Type B pancreatic cell (in vitro differentiated cells): ENCODE results near the gene C5orf58. TPM values are rescaled to one million over a fixed set of nuclear protein-coding genes. Genes with fewer than 3 reads are reported as not detected.
A peak's percentile ranks its signal among the peaks of the same experiment; 100 is the strongest.

Experiments used
- DNase-seq: peaks from one replicate; pipeline ENCODE4 v3.0.0; 2021; ENCODE audit warnings: mixed read lengths; ENCODE audit not compliant: unreplicated experiment; ENCODE audit errors: extremely low spot score
- H3K27ac Mint-ChIP-seq: 2 replicates; pipeline ENCODE4 v1.8.0; 2021; ENCODE audit warnings: mild to moderate bottlenecking, mixed read lengths
- H3K27me3 Mint-ChIP-seq: 2 replicates; pipeline ENCODE4 v1.8.0; 2021; ENCODE audit warnings: mixed read lengths
- H3K36me3 Mint-ChIP-seq: 2 replicates; pipeline ENCODE4 v1.8.0; 2021; ENCODE audit warnings: mixed read lengths
- H3K4me1 Mint-ChIP-seq: one replicate; pipeline ENCODE4 v1.8.0; 2021; ENCODE audit warnings: mixed read lengths; ENCODE audit not compliant: unreplicated experiment
- H3K4me3 Mint-ChIP-seq: 2 replicates; pipeline ENCODE4 v1.8.0; 2021; ENCODE audit warnings: mild to moderate bottlenecking, mixed read lengths
- H3K9me3 Mint-ChIP-seq: 2 replicates; pipeline ENCODE4 v1.8.0; 2021; ENCODE audit warnings: mixed read lengths
- total RNA-seq: library from RNA; stranded (reverse); gene quantifications from 2 replicates; pipeline ENCODE4 v1.2.1, GENCODE V29; 2021; ENCODE audit warnings: low replicate concordance
- TF ChIP-seq, protein P1 (sequence below): fragments of 200-600 bp; sonication (generic); conservative IDR thresholded peaks from 2 replicates; pipeline ENCODE4 v1.5.0; 2021; ENCODE audit warnings: antibody characterized with exemption, mild to moderate bottlenecking

C5orf58 gene
- total RNA-seq, 1 donor from 2014 or later = not detected

DNA sequence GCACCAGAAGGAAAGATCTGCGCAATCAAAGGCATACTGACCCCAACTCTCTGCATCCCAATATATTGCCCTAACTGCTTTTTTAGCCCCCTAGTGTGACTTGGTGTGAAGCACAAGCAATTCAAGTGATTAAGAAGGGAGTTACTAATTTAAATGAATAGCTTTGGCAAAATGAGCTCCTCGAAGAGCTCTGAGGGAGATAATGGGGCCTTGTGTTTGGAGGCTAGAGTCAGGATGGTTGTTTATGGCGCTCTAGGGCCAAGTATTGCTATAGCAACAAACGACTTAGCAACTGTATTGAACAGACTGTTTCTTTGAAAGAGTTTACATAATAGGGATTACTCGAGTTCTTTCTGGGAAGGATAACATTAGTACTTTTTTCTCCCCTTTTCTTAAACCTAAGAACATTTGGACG lies 11.5 kb upstream of the C5orf58 start:
- Mint-ChIP-seq H3K4me1 (peaks cover 25% of the 10 kb centered on the region), H3K9me3 (no peaks in the 10 kb centered on the region), H3K27me3 (peaks cover 6% of the 10 kb centered on the region), H3K4me3 (no peak overlapping the region), H3K27ac (peak overlapping the region; percentile 5), H3K36me3 (no peaks in the 10 kb centered on the region)
- TF ChIP-seq, protein P1, sequence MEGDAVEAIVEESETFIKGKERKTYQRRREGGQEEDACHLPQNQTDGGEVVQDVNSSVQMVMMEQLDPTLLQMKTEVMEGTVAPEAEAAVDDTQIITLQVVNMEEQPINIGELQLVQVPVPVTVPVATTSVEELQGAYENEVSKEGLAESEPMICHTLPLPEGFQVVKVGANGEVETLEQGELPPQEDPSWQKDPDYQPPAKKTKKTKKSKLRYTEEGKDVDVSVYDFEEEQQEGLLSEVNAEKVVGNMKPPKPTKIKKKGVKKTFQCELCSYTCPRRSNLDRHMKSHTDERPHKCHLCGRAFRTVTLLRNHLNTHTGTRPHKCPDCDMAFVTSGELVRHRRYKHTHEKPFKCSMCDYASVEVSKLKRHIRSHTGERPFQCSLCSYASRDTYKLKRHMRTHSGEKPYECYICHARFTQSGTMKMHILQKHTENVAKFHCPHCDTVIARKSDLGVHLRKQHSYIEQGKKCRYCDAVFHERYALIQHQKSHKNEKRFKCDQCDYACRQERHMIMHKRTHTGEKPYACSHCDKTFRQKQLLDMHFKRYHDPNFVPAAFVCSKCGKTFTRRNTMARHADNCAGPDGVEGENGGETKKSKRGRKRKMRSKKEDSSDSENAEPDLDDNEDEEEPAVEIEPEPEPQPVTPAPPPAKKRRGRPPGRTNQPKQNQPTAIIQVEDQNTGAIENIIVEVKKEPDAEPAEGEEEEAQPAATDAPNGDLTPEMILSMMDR = peak; percentile 70
- no peak for DNase-seq

DNA sequence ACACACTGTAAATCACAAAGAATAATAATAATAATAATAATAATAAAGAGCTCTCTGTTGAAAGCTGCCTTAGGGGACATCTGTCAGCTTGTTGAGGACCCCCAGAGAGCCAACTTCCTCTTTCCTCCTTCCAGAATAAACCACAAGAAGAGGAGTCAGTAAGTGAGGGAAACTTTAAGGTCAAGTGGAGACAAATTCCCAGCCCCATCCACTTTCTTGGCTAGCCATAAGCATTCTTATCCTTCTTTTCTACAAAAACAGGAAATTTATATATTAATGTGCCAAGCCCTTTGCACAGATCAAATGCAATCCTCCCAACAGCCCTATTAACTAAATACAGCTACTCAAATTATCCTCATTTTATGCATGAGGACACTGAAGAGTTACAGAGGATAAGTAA lies 9.4 kb upstream of the C5orf58 start:
- Mint-ChIP-seq H3K4me1 (peaks cover 25% of the 10 kb centered on the region), H3K27me3 (peaks cover 9% of the 10 kb centered on the region)

DNA sequence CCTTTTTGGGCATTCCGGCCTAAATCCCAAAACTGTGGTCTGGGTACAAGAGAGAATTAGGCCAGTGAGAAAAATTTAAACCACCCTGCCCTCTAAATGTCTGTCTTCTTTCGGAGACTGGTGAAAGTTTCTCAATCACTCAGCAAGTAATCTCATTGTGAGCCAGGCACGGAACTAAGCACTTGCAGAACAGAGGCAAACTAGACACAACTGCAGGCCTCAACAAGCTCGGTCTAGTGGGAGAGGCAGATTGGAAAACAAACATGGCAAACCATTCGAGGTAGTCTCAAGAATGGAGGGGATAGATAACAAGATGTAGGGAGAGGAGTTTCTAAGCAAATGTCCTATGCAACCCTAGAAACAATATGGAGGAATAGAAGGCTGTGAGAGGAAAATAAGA lies 8.9 kb upstream of the C5orf58 start:
- H3K36me3 Mint-ChIP-seq = no peaks in the 10 kb centered on the region
- TF ChIP-seq, protein P1 = no peak
- peaks cover 9% of the 10 kb centered on the region for H3K27me3 Mint-ChIP-seq
- no peak overlapping the region for H3K27ac Mint-ChIP-seq
- no peak overlapping the region for H3K4me3 Mint-ChIP-seq
- H3K4me1 Mint-ChIP-seq = peaks cover 30% of the 10 kb centered on the region
- no peaks in the 10 kb centered on the region for H3K9me3 Mint-ChIP-seq
- no peak for DNase-seq

More for the DNA sequence above, 9.4 kb upstream of the C5orf58 start:
- TF ChIP-seq, protein P1 = no peak
- H3K36me3 Mint-ChIP-seq = no peaks in the 10 kb centered on the region
- H3K27ac Mint-ChIP-seq = no peak overlapping the region
- H3K4me3 Mint-ChIP-seq = no peak overlapping the region
- no peak for DNase-seq
- H3K9me3 Mint-ChIP-seq = no peaks in the 10 kb centered on the region

DNA sequence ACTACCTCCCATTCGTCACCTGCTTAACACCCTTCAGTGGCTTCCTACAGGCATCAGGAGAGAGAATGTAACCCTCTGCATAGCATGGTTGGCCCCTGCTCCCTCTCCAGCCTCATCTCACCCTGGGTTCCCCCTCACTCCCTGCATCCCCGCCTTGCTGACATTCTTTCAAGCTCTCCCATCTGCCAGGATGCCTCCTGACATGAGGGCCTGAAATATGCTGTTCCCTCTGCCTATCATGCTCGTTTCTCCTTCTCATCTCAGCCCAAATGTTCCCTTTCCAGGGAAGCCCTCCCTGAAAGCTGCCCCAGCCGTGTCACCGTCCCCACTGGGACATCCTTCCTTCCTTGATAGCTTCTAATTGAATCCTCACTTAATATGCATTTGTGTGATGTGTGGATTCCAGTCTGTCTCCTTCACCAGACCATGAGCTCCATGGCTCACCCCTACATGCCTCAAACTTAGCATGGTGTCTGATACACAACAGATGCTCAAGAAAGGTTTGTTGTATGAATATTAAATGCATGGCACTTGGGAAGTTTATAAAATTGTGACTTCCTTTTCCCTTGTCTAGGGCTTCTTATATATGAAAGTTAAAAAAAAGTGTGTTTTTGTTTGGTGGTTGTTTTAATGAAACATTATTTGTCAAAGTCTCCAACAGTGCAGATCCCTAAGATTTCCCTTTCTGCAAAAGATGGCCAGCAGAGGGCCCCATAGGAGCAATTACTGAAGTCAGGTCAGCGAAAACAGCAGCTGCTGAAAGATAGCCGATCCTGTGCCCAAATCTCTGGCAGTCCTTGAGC lies 7.3 kb upstream of the C5orf58 start:
- Mint-ChIP-seq H3K4me3 (no peak overlapping the region), H3K27me3 (peaks cover 9% of the 10 kb centered on the region), H3K9me3 (no peaks in the 10 kb centered on the region), H3K4me1 (peaks cover 36% of the 10 kb centered on the region), H3K36me3 (no peaks in the 10 kb centered on the region), H3K27ac (no peak overlapping the region)
- DNase-seq = no peak
- TF ChIP-seq, protein P1 = peak; percentile 90

DNA sequence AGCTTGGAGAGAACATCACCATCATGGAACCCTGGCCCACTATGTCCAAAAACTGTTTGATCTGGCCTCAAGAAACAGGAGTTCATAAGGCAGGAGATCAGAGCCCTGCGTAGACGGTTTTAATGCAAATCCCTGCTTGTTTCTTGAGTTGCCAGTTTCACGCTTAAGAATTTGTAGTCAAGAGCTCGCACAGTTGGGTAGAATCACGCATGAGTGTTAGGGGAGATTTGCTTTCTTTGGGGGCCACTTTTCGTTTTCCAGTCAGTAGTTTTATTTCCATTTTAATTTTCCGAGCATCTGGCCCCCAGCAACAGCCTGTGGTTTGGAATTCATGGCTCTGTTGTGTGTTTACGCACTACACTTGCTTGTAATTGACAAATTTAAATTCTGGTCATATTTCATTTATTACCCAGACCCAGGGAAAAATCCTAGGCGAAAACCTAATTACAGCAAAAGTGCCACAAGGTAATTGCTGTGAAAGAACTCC lies 6.6 kb upstream of the C5orf58 start:
- TF ChIP-seq, protein P1 = no peak
- Mint-ChIP-seq H3K4me1 (peaks cover 30% of the 10 kb centered on the region), H3K27me3 (peaks cover 12% of the 10 kb centered on the region), H3K27ac (no peak overlapping the region), H3K9me3 (no peaks in the 10 kb centered on the region), H3K36me3 (no peaks in the 10 kb centered on the region), H3K4me3 (no peak overlapping the region)
- DNase-seq = no peak
